Measurements from ENCODE around the gene TCP11.

The TCP11 gene

GRCh38 chr6:35173044-35173426 lies 31.9 kb upstream of the TCP11 start:
- DNase-seq (ENCODE audit: low read depth), result peak; percentile 74

GRCh38 chr6:35170891-35171290 lies 29.8 kb upstream of the TCP11 start:
- DNase-seq (ENCODE audit: low read depth), result peak; percentile 54

- DNase-seq (ENCODE audit: low read depth), result peak; percentile 73
Measured at GRCh38 chr6:35170166-35170565, 29.0 kb upstream of the TCP11 start.

GRCh38 chr6:35168461-35168861 lies 27.3 kb upstream of the TCP11 start:
- DNase-seq (ENCODE audit: low read depth), result no peak

- no peak for DNase-seq (ENCODE audit: low read depth)
Measured at GRCh38 chr6:35167505-35167904, 26.4 kb upstream of the TCP11 start.

- no peak for DNase-seq (ENCODE audit: low read depth)
Measured at GRCh38 chr6:35166520-35166919, 25.4 kb upstream of the TCP11 start.

- DNase-seq (ENCODE audit: low read depth), result no peak
Measured at GRCh38 chr6:35166116-35166515, 25.0 kb upstream of the TCP11 start.

GRCh38 chr6:35165630-35166071 lies 24.5 kb upstream of the TCP11 start:
- DNase-seq (ENCODE audit: low read depth), result peak; percentile 48

- no peak for DNase-seq (ENCODE audit: low read depth)
Measured at GRCh38 chr6:35164868-35165267, 23.7 kb upstream of the TCP11 start.

GRCh38 chr6:35164277-35164676 lies 23.1 kb upstream of the TCP11 start:
- no peak for DNase-seq (ENCODE audit: low read depth)

- no peak for DNase-seq (ENCODE audit: low read depth)
Measured at GRCh38 chr6:35163836-35164235, 22.7 kb upstream of the TCP11 start.

GRCh38 chr6:35161776-35162607 lies 20.9 kb upstream of the TCP11 start:
- DNase-seq (ENCODE audit: low read depth), result no peak

GRCh38 chr6:35161266-35161665 lies 20.1 kb upstream of the TCP11 start:
- no peak for DNase-seq (ENCODE audit: low read depth)

- DNase-seq (ENCODE audit: low read depth), result no peak
Measured at GRCh38 chr6:35160642-35161041, 19.5 kb upstream of the TCP11 start.

- no peak for DNase-seq (ENCODE audit: low read depth)
Measured at GRCh38 chr6:35158520-35158919, 17.4 kb upstream of the TCP11 start.

GRCh38 chr6:35154947-35155346 lies 13.8 kb upstream of the TCP11 start:
- no peak for DNase-seq (ENCODE audit: low read depth)

- peak; percentile 83 for DNase-seq (ENCODE audit: low read depth)
Measured at GRCh38 chr6:35154262-35154661, 13.1 kb upstream of the TCP11 start.

GRCh38 chr6:35152067-35152707 lies 11.0 kb upstream of the TCP11 start:
- peak; percentile 56 for DNase-seq (ENCODE audit: low read depth)

- peak; percentile 45 for DNase-seq (ENCODE audit: low read depth)
Measured at GRCh38 chr6:35151466-35151865, 10.3 kb upstream of the TCP11 start.

- no peak for DNase-seq (ENCODE audit: low read depth)
Measured at GRCh38 chr6:35149891-35150566, 8.9 kb upstream of the TCP11 start.

- DNase-seq (ENCODE audit: low read depth), result peak; percentile 78
Measured at GRCh38 chr6:35148167-35148741, 7.1 kb upstream of the TCP11 start.

- DNase-seq (ENCODE audit: low read depth), result no peak
Measured at GRCh38 chr6:35147486-35147885, 6.3 kb upstream of the TCP11 start.

GRCh38 chr6:35147026-35147425 lies 5.9 kb upstream of the TCP11 start:
- no peak for DNase-seq (ENCODE audit: low read depth)
